Chondrocyte (in vitro differentiated cells): ENCODE measurements around the gene HIGD1A. TPM values are rescaled to one million over a fixed set of nuclear protein-coding genes. Genes with fewer than 3 reads are reported as not detected.

ENCODE experiments used
- DNase-seq: peaks from one replicate; pipeline ENCODE4 v3.0.0; 2021; ENCODE audit warnings: mixed read lengths, low spot score
- H3K27ac Mint-ChIP-seq: one replicate; pipeline ENCODE4 v1.8.0; 2021; ENCODE audit warnings: mild to moderate bottlenecking, moderate library complexity, mixed read lengths; ENCODE audit not compliant: unreplicated experiment
- H3K27me3 Mint-ChIP-seq: 2 replicates; pipeline ENCODE4 v1.8.0; 2021; ENCODE audit warnings: low read depth, mixed read lengths
- H3K36me3 Mint-ChIP-seq: 2 replicates; pipeline ENCODE4 v1.8.0; 2021; ENCODE audit warnings: low read depth, mixed read lengths
- H3K4me1 Mint-ChIP-seq: 2 replicates; pipeline ENCODE4 v1.8.0; 2021; ENCODE audit warnings: low read depth, mild to moderate bottlenecking, mixed read lengths
- H3K4me3 Mint-ChIP-seq: one replicate; pipeline ENCODE4 v1.8.0; 2021; ENCODE audit warnings: mild to moderate bottlenecking, moderate library complexity, mixed read lengths; ENCODE audit not compliant: unreplicated experiment
- H3K9me3 Mint-ChIP-seq: 2 replicates; pipeline ENCODE4 v1.8.0; 2021; ENCODE audit warnings: low read depth, mixed read lengths
- CTCF ChIP-seq: fragments of 200-600 bp; sonication (generic); IDR thresholded peaks from 2 replicates; pipeline ENCODE4 v1.5.0; 2021; ENCODE audit warnings: antibody characterized with exemption, mild to moderate bottlenecking, moderate library complexity
- total RNA-seq: library from RNA; stranded (reverse); gene quantifications from 3 replicates; pipeline ENCODE4 v1.2.1, GENCODE V29; 2021

Gene HIGD1A
- total RNA-seq, 1 donor from 2014 or later = 78.6 TPM

- no peak for TF ChIP-seq CTCF
- no peak overlapping the region for H3K27ac Mint-ChIP-seq
- peaks cover 2% of the 10 kb centered on the region for H3K9me3 Mint-ChIP-seq
- H3K27me3 Mint-ChIP-seq = peaks cover 13% of the 10 kb centered on the region
- DNase-seq = no peak
- H3K4me1 Mint-ChIP-seq = peaks cover 12% of the 10 kb centered on the region
- H3K36me3 Mint-ChIP-seq = no peaks in the 10 kb centered on the region
- H3K4me3 Mint-ChIP-seq = no peak overlapping the region
Observed at GRCh38 chr3:42822828-42823227, 18.5 kb upstream of the HIGD1A start.

GRCh38 chr3:42820746-42821051 is 16.4 kb upstream of the HIGD1A start:
- no peak overlapping the region for H3K27ac Mint-ChIP-seq
- no peaks in the 10 kb centered on the region for H3K36me3 Mint-ChIP-seq
- no peaks in the 10 kb centered on the region for H3K27me3 Mint-ChIP-seq
- H3K4me1 Mint-ChIP-seq = peaks cover 10% of the 10 kb centered on the region
- no peak for TF ChIP-seq CTCF
- no peak for DNase-seq
- no peak overlapping the region for H3K4me3 Mint-ChIP-seq
- H3K9me3 Mint-ChIP-seq = peaks cover 2% of the 10 kb centered on the region

- no peak for DNase-seq
- Mint-ChIP-seq H3K4me3 (no peak overlapping the region), H3K4me1 (peaks cover 10% of the 10 kb centered on the region), H3K9me3 (peaks cover 2% of the 10 kb centered on the region), H3K27me3 (peaks cover 4% of the 10 kb centered on the region), H3K27ac (no peak overlapping the region), H3K36me3 (no peaks in the 10 kb centered on the region)
- TF ChIP-seq CTCF = no peak
Observed at GRCh38 chr3:42819351-42819965, 15.2 kb upstream of the HIGD1A start.

GRCh38 chr3:42815826-42816225 is 11.5 kb upstream of the HIGD1A start:
- peaks cover 5% of the 10 kb centered on the region for H3K4me1 Mint-ChIP-seq
- no peak overlapping the region for H3K27ac Mint-ChIP-seq
- H3K27me3 Mint-ChIP-seq = peaks cover 4% of the 10 kb centered on the region

GRCh38 chr3:42814914-42815507 is 10.7 kb upstream of the HIGD1A start:
- no peak for TF ChIP-seq CTCF
- Mint-ChIP-seq H3K9me3 (no peaks in the 10 kb centered on the region), H3K4me3 (no peak overlapping the region), H3K27ac (no peak overlapping the region), H3K4me1 (peaks cover 3% of the 10 kb centered on the region), H3K27me3 (peaks cover 4% of the 10 kb centered on the region), H3K36me3 (no peaks in the 10 kb centered on the region)
- no peak for DNase-seq

More at GRCh38 chr3:42815826-42816225, 11.5 kb upstream of the HIGD1A start:
- Mint-ChIP-seq H3K4me3 (no peak overlapping the region), H3K9me3 (no peaks in the 10 kb centered on the region), H3K36me3 (no peaks in the 10 kb centered on the region)
- no peak for DNase-seq
- TF ChIP-seq CTCF = no peak
